ENCODE measurements around the gene CD300LD. TPM values are rescaled to one million over a fixed set of nuclear protein-coding genes. Genes with fewer than 3 reads are reported as not detected.

The CD300LD gene
- polyA plus RNA-seq, 1 of the 3 experiments (the other 2 are of a cell fraction) = not detected

DNA sequence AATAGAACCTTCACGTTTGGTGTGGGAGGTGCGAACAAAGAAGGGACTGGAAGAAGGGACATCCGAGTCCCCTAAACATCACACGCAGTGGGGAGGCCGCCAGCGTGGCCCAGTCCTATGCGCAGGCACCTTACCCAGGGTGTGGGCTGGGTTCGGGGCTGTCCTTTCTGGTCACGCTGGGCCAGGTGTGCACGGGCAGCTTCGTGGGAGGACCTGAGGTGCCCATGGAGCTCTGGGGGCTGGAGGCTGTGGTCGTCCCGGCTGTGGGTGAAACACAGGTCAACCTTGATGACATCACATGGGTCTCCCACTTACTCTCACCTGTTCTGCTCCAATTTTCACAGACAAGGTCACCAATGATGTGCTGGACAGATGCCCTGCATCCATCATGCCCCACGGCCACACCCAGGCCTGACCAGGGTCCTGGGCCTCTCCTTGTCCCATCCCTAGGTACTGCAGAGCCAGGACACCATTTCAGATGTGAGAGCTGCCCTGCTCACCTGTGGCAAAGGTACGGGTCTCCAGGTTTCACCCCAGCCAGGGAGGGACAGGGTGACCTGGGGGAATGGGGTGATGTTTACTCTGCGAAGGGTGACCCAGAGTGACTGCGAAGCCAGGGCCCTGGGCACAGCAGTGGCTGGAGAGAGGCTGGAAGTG, 49.2 kb downstream of the CD300LD start:
- no peaks in the 10 kb centered on the region for H4K20me1 ChIP-seq (ENCODE audit: insufficient read depth)
- H2AFZ ChIP-seq (ENCODE audit: low read depth) = no peak overlapping the region
- H3K79me2 ChIP-seq (ENCODE audit: insufficient read depth) = no peaks in the 10 kb centered on the region
- POLR2A ChIA-PET = no interaction called here
- no peak overlapping the region for H3K4me3 ChIP-seq (ENCODE audit: low read depth in 2 of 2, low read length in 1 of 2)
- H3K4me1 ChIP-seq (ENCODE audit: control insufficient read depth in 1 of 2, insufficient read depth in 2 of 2, low read depth in 1 of 2, low read length in 1 of 2) = no peaks in the 10 kb centered on the region
- 45% methylated on average over 13 of the region's 17 CpGs for WGBS (ENCODE audit: low lambda C conversion rate)
- no peaks in the 10 kb centered on the region for H3K36me3 ChIP-seq (replicated peaks in 1 of 2; ENCODE audit: control insufficient read depth in 1 of 2, insufficient read depth in 2 of 2, low read length in 1 of 2)
- no peaks in the 10 kb centered on the region for H3K27me3 ChIP-seq (ENCODE audit: insufficient read depth)
- DNase-seq = no peak
- H3K9me3 ChIP-seq = no peaks in the 10 kb centered on the region; the same call in 1 of the 2 replicates
- no peak overlapping the region for H3K27ac ChIP-seq (ENCODE audit: low read depth in 2 of 2, low read length in 1 of 2)
- H3K9ac ChIP-seq = no peak overlapping the region
- CTCF ChIA-PET = interaction anchor here (0.6 to 2.4 kb wide), 6 partner anchors 9 to 194 kb away, joined by 3 to 8 read pairs (median 4); partner anchors contain the start of gene RAB37
- H3K9me2 ChIP-seq = no peaks in the 10 kb centered on the region
- H3K4me2 ChIP-seq = no peak overlapping the region
- H3F3A ChIP-seq (replicated peaks; ENCODE audit: insufficient read depth) = no peaks in the 10 kb centered on the region
- TF ChIP-seq FOXM1 (IDR thresholded peaks at IDR 0.05; ENCODE audit: low read depth) (no peak), MXI1 (IDR thresholded peaks at IDR 0.05; ENCODE audit: low read depth, low read length) (no peak), JUND (IDR thresholded peaks at IDR 0.05) (no peak), TEAD4 (IDR thresholded peaks at IDR 0.05; ENCODE audit: borderline replicate concordance, insufficient read depth) (no peak), RAD21 (IDR thresholded peaks at IDR 0.05; ENCODE audit: low read length) (no peak), EP300 (IDR thresholded peaks at IDR 0.05; ENCODE audit: borderline replicate concordance in 1 of 2, low read depth in 1 of 2, low read length in 1 of 2) (no peak), GATA2 (CRISPR knock-in tag; IDR thresholded peaks at IDR 0.05) (no peak), SMC3 (IDR thresholded peaks at IDR 0.05; ENCODE audit: low read depth, low read length) (no peak), TAF1 (IDR thresholded peaks at IDR 0.05; ENCODE audit: borderline replicate concordance, low read depth, low read length) (no peak), FOXJ3 (CRISPR knock-in tag; IDR thresholded peaks at IDR 0.05) (no peak), TCF12 (IDR thresholded peaks at IDR 0.05) (no peak), RCOR1 (IDR thresholded peaks at IDR 0.05; ENCODE audit: low read length) (no peak)
- TF ChIP-seq, protein P1, sequence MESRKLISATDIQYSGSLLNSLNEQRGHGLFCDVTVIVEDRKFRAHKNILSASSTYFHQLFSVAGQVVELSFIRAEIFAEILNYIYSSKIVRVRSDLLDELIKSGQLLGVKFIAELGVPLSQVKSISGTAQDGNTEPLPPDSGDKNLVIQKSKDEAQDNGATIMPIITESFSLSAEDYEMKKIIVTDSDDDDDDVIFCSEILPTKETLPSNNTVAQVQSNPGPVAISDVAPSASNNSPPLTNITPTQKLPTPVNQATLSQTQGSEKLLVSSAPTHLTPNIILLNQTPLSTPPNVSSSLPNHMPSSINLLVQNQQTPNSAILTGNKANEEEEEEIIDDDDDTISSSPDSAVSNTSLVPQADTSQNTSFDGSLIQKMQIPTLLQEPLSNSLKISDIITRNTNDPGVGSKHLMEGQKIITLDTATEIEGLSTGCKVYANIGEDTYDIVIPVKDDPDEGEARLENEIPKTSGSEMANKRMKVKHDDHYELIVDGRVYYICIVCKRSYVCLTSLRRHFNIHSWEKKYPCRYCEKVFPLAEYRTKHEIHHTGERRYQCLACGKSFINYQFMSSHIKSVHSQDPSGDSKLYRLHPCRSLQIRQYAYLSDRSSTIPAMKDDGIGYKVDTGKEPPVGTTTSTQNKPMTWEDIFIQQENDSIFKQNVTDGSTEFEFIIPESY (IDR thresholded peaks at IDR 0.05; ENCODE audit: borderline replicate concordance, low read depth) = no peak
- TF ChIP-seq, protein P2, sequence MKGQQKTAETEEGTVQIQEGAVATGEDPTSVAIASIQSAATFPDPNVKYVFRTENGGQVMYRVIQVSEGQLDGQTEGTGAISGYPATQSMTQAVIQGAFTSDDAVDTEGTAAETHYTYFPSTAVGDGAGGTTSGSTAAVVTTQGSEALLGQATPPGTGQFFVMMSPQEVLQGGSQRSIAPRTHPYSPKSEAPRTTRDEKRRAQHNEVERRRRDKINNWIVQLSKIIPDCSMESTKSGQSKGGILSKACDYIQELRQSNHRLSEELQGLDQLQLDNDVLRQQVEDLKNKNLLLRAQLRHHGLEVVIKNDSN (IDR thresholded peaks at IDR 0.05; ENCODE audit: borderline replicate concordance, low read depth) = no peak
- TF ChIP-seq, protein P3, sequence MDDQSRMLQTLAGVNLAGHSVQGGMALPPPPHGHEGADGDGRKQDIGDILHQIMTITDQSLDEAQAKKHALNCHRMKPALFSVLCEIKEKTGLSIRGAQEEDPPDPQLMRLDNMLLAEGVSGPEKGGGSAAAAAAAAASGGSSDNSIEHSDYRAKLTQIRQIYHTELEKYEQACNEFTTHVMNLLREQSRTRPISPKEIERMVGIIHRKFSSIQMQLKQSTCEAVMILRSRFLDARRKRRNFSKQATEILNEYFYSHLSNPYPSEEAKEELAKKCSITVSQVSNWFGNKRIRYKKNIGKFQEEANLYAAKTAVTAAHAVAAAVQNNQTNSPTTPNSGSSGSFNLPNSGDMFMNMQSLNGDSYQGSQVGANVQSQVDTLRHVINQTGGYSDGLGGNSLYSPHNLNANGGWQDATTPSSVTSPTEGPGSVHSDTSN (IDR thresholded peaks at IDR 0.05) = no peak
- TF ChIP-seq, protein P4, sequence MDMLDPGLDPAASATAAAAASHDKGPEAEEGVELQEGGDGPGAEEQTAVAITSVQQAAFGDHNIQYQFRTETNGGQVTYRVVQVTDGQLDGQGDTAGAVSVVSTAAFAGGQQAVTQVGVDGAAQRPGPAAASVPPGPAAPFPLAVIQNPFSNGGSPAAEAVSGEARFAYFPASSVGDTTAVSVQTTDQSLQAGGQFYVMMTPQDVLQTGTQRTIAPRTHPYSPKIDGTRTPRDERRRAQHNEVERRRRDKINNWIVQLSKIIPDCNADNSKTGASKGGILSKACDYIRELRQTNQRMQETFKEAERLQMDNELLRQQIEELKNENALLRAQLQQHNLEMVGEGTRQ (IDR thresholded peaks at IDR 0.05; ENCODE audit: borderline replicate concordance, low read depth, low read length) = no peak
- TF ChIP-seq, protein P5, sequence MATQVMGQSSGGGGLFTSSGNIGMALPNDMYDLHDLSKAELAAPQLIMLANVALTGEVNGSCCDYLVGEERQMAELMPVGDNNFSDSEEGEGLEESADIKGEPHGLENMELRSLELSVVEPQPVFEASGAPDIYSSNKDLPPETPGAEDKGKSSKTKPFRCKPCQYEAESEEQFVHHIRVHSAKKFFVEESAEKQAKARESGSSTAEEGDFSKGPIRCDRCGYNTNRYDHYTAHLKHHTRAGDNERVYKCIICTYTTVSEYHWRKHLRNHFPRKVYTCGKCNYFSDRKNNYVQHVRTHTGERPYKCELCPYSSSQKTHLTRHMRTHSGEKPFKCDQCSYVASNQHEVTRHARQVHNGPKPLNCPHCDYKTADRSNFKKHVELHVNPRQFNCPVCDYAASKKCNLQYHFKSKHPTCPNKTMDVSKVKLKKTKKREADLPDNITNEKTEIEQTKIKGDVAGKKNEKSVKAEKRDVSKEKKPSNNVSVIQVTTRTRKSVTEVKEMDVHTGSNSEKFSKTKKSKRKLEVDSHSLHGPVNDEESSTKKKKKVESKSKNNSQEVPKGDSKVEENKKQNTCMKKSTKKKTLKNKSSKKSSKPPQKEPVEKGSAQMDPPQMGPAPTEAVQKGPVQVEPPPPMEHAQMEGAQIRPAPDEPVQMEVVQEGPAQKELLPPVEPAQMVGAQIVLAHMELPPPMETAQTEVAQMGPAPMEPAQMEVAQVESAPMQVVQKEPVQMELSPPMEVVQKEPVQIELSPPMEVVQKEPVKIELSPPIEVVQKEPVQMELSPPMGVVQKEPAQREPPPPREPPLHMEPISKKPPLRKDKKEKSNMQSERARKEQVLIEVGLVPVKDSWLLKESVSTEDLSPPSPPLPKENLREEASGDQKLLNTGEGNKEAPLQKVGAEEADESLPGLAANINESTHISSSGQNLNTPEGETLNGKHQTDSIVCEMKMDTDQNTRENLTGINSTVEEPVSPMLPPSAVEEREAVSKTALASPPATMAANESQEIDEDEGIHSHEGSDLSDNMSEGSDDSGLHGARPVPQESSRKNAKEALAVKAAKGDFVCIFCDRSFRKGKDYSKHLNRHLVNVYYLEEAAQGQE (IDR thresholded peaks at IDR 0.05; ENCODE audit: low read depth, low read length) = no peak
